Nephron progenitor cell (in vitro differentiated cells): ENCODE measurements around the gene PDE10A.
A peak's percentile ranks its signal among the peaks of the same experiment; 100 is the strongest.

Source experiments
- DNase-seq: peaks from one replicate; pipeline ENCODE4 v3.0.0; 2021
- H3K27ac Mint-ChIP-seq: 2 replicates; pipeline ENCODE4 v1.8.0; 2021; ENCODE audit warnings: mild to moderate bottlenecking, moderate library complexity, mixed read lengths
- H3K27me3 Mint-ChIP-seq: 2 replicates; pipeline ENCODE4 v1.8.0; 2021; ENCODE audit warnings: mild to moderate bottlenecking, low read depth, mixed read lengths; ENCODE audit not compliant: poor library complexity
- H3K36me3 Mint-ChIP-seq: 2 replicates; pipeline ENCODE4 v1.8.0; 2021; ENCODE audit warnings: low read depth, mixed read lengths
- H3K4me1 Mint-ChIP-seq: 2 replicates; pipeline ENCODE4 v1.8.0; 2021; ENCODE audit warnings: mixed read lengths
- H3K4me3 Mint-ChIP-seq: 2 replicates; pipeline ENCODE4 v1.8.0; 2021; ENCODE audit warnings: mild to moderate bottlenecking, moderate library complexity, mixed read lengths
- H3K9me3 Mint-ChIP-seq: 2 replicates; pipeline ENCODE4 v1.8.0; 2021; ENCODE audit warnings: mild to moderate bottlenecking, moderate library complexity, mixed read lengths
- CTCF ChIP-seq: fragments of 200-600 bp; sonication (generic); IDR thresholded peaks from 2 replicates; pipeline ENCODE4 v1.5.0; 2021; ENCODE audit warnings: antibody characterized with exemption

The PDE10A gene

GRCh38 chr6:165695722-165696515 lies 32.9 kb upstream of the PDE10A start:
- Mint-ChIP-seq H3K36me3 (peaks cover 3% of the 10 kb centered on the region), H3K9me3 (peaks cover 35% of the 10 kb centered on the region), H3K27me3 (peaks cover 21% of the 10 kb centered on the region), H3K4me1 (peaks cover 14% of the 10 kb centered on the region), H3K4me3 (no peak overlapping the region), H3K27ac (no peak overlapping the region)
- DNase-seq = no peak
- TF ChIP-seq CTCF = no peak

DNA sequence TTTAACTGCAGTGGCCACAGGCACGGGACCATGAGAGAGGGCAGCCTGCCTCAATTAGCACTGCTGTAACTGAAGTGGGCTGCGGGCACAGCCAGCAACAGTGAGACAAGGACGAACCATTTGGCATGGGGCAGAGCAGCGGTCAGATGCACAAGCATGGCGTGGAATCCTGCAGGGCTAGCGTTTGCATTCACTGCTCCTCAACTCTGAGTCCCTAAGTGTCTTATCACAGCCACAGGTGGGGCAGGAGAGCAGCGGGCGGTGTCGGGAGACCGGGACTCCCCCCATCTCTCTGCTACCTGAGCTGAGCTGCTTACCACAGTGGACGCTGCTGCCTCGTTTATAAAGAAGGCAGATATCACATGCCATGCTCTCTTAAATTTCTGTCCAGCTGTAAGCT lies 31.3 kb upstream of the PDE10A start:
- H3K4me1 Mint-ChIP-seq = peaks cover 14% of the 10 kb centered on the region
- H3K4me3 Mint-ChIP-seq = no peak overlapping the region
- H3K9me3 Mint-ChIP-seq = peaks cover 44% of the 10 kb centered on the region
- DNase-seq = no peak
- peaks cover 3% of the 10 kb centered on the region for H3K36me3 Mint-ChIP-seq
- no peak overlapping the region for H3K27ac Mint-ChIP-seq
- TF ChIP-seq CTCF = no peak
- peaks cover 32% of the 10 kb centered on the region for H3K27me3 Mint-ChIP-seq

DNA sequence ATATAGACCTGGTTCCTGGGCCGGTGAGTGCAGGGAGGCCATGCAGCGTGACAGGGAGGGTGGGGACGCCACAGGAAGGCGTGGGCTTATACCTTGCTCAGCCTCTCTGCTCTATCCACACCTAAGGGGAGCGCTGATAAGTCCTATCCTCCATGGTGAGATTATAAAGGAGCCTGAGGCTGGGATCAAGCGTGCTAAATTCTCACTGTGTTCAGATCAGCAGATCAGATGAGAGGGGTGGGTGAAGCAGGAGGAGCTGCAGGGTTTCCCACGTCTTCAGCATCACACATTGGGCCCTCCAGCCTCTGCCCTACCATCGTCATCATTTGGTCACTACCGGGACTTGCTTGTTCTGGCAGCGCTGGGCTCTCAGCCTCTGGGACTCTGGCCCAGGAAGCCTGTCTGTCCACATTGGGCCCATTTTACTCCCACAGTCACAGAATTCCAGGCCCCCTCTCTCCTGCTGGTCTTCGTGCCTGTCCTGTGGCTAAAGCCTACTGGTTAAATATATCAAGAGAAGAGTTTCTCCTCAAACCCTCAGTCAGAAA lies 29.1 kb upstream of the PDE10A start:
- Mint-ChIP-seq H3K27me3 (peaks cover 32% of the 10 kb centered on the region), H3K4me1 (peaks cover 14% of the 10 kb centered on the region), H3K36me3 (no peaks in the 10 kb centered on the region), H3K4me3 (no peak overlapping the region), H3K27ac (no peak overlapping the region), H3K9me3 (peaks cover 31% of the 10 kb centered on the region)
- no peak for TF ChIP-seq CTCF
- no peak for DNase-seq

GRCh38 chr6:165689699-165690098 lies 26.7 kb upstream of the PDE10A start:
- no peak for DNase-seq
- Mint-ChIP-seq H3K9me3 (peaks cover 16% of the 10 kb centered on the region), H3K27ac (no peak overlapping the region), H3K36me3 (no peaks in the 10 kb centered on the region), H3K4me3 (no peak overlapping the region), H3K27me3 (peaks cover 31% of the 10 kb centered on the region), H3K4me1 (peaks cover 3% of the 10 kb centered on the region)
- TF ChIP-seq CTCF = no peak

GRCh38 chr6:165686596-165687365 lies 23.7 kb upstream of the PDE10A start:
- H3K9me3 Mint-ChIP-seq = peaks cover 16% of the 10 kb centered on the region
- H3K27me3 Mint-ChIP-seq = peaks cover 23% of the 10 kb centered on the region
- no peak overlapping the region for H3K4me3 Mint-ChIP-seq
- H3K4me1 Mint-ChIP-seq = peaks cover 10% of the 10 kb centered on the region
- TF ChIP-seq CTCF = no peak
- no peaks in the 10 kb centered on the region for H3K36me3 Mint-ChIP-seq
- peak overlapping the region; percentile 23 for H3K27ac Mint-ChIP-seq
- no peak for DNase-seq
